GM21529 (cell line): Measurements from ENCODE around the gene NR1I2.
A peak's percentile ranks its signal among the peaks of the same experiment; 100 is the strongest.

Experiments used
- ATAC-seq: cut with Tn5 transposase; IDR thresholded peaks from one replicate; pipeline ENCODE4 v1.9.1; 2021; ENCODE audit not compliant: unreplicated experiment

The NR1I2 gene

DNA sequence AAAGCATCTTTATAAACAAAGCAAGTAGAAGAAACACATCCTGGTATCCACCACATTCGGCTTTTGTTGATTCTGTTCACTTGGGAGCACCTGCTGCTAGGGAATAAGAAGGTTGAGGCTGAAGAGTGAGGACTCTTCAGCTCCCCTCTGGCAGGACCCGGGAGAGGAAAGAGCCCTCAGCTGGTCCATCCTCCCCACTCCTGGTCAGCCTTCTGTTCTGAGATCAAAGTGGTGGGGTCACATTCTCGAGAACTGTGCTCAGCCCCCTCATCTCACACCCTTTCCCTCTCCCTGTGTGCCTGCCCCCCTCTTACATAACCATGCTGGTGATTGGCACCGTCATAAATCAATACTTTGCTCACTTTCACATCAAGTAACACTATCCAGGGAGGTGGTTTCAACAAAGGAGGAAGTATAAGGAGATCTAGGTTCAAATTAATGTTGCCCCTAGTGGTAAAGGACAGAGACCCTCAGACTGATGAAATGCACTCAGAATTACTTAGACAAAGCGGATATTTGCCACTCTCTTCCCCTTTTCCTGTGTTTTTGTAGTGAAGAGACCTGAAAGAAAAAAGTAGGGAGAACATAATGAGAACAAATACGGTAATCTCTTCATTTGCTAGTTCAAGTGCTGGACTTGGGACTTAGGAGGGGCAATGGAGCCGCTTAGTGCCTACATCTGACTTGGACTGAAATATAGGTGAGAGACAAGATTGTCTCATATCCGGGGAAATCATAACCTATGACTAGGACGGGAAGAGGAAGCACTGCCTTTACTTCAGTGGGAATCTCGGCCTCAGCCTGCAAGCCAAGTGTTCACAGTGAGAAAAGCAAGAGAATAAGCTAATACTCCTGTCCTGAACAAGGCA is at the start of gene NR1I2:
NR1I2 (plus strand) TSS at position 772 of the 869 bp plus-strand sequence.
- ATAC-seq, result no peak

DNA sequence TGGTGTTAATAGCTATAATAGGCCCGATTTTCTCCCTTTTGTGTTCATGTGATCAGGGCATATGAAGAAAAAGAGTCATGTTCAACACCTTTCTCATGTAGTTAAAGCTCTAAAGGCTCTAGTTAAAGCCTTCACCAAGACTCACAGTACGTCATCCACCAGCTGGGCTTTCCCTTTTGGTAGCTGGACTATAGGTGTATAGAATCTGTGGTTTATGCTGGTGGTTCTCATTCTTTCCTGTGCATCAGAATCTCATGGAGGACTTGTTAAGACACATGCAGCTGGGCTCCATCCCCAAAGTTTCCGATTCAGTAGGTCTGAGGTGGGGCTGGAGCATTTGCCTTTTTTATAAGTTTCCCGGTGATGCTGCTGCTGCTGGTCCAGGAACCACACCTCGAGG is 48.1 kb upstream of the NR1I2 start:
- no peak for ATAC-seq

DNA sequence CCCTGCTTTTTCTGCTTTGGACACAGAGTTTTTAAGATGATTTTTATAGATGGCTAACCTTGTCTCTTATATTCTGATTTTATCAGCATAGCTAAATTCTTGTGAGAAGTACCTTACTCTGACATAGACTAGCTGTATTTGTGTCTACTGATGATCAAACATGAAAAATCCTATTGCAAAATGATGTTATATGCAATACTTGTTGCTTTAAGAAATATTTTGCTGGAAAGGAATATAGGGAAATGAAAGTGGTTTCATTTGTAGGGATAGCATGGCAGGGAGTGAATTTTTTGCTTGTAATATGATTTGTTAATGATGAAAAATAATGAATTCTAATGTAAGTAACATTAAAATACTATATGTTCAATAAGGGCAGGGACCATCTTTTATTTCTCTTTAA is 43.2 kb upstream of the NR1I2 start:
- ATAC-seq, result no peak

DNA sequence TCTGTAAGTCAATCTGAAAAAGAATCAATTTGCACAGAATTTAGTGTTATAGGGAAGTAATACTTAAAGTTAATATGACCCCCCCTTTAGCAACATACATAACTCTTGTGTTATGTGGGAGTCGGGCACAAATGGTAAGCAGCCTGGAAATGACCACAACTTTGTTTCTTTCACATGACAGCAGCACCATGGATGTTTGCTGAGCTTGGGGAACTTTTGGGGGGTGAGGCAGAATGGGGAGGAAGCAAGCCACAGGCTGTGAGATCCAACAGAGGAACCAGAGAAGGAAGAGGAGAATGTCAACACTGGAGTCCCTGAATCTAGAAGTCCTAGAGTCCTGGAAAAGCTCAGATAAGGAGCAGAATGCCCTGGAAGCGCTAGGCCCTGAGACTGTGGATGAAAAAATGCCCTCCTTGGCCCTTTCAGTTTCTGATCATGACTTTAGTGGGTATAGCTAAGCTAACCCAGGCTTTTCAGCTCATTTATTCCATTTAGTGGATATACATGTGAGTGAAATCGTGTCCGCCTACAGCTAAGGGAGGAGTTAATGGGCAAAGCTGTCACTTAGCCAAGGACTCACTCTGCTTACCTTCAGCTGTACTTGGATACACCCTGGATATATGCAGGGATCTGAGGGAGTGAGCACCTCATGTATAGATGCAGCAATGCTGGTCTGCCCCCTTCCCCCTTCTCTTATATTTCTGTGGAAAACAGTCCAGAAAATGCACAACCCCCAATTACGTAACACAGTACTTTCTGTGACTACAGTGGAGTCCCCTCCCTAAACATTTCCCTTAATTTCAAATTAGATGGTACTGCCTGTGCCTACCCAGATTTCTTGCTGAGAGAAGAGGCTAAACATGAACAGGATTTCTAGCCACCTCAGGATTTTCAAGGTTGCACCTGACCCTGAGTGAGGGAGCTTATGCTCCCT is 40.0 kb upstream of the NR1I2 start:
- no peak for ATAC-seq

DNA sequence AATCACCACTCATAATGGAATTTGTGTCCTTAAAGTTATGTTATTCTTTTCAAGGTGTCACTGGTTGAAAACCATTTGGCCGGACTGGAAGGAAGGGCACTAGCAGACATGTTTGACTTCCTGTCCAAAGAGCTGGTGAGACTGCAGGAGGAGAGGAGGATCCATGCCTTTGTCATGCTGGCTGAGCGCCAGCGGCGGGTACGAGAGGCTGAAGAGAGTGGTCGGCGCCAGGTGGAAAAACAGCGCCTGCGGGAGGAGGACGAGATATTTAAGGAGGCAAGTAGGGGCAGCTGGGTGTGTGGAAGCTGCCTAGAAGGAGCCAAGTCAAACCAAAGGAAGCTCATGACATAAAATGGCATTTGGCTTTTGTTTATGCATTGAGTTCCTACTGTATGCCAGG is 38.0 kb upstream of the NR1I2 start:
- no peak for ATAC-seq

DNA sequence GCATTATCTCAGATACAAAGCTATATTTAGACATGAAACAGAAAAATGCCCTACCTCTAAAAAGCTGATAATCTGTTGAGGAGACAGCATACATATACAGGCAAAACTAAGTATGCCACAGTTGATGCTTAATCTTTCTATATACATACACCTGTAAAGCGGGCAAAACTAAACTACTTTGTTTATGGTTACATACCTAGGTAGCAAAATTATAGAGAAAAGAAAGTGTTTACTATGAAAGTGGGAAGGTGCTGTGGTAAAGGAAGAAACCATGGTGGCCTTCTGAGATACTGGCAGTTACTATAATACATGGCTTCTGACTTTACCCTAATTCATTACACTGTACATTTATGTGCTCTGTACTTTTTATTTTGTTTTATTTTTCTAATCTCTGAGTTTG is 36.0 kb upstream of the NR1I2 start:
- peak; percentile 56 for ATAC-seq

DNA sequence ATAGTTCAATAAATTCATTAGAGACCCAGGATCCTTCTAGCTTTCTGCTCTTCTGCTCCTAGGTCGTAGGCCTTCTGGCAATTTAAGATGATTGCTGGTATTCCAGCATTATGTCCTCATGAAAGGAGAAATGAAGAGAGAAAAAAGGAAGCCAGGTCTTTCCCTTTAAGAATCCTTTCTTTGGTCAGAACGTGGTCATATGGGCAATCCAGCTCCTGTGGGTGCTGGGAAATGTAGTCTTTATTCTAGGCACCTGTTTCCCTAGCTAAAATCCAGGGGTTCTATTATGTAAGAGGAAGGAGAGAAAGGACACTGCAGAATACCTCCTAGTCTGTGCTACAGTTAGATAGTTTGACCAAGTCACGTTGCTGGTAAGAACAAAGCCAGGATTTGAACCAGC is 35.5 kb upstream of the NR1I2 start:
- ATAC-seq, result no peak

DNA sequence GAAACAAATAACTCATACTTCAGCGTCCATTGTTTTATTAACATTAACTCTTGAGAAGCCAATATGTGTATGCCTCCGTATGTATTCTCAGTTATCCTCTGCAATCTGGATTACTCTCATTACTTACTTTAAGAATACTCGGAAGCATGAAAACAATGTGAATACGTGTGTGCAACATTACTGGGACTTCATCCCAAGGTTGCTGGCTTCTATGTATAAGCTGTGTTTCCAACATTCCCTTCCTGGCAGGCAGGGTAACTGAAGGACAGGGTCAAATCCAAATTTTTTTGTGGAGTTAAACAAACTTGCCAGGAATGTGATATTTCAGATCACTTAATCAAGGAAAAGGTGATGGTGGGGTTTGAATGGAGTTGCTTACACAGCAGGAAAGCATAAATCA is 34.5 kb upstream of the NR1I2 start:
- ATAC-seq, result no peak

DNA sequence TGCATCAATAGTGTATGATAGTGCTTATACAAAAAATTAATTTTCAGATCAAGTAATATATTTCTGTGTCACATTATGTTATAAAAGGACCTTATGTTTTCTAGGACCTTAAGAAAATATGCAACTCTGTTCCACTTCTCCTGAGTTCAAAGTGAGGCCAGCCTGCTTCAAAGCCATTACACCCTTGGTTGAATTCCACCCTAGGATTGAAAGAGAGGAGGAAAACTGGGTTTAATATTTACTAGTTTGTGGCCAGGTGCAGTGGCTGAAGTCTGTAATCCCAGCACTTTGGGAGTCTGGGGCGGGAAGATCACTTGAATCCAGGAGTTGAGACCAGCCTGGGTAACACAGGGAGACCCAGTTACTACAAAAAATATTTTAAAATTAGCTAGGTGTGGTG is 32.9 kb upstream of the NR1I2 start:
- ATAC-seq, result no peak

DNA sequence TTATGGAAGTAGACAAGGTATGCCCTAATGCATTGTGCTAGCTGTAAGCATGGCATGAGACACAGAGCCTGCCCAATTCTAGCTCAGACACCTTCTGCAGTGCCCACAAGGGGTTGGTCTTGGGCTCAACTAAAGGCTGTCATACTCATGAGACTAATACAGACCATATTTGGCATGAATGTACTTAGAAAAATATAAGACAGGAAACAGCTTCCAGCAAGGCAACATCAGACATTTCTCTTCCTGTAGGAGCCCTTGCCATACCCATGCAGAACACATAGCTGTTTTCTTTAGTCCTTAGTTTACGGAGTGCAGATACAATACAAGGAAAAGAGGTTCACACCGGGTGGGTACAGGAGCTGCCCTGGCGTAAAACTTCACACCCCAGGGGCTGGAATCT is 30.5 kb upstream of the NR1I2 start:
- ATAC-seq, result no peak

DNA sequence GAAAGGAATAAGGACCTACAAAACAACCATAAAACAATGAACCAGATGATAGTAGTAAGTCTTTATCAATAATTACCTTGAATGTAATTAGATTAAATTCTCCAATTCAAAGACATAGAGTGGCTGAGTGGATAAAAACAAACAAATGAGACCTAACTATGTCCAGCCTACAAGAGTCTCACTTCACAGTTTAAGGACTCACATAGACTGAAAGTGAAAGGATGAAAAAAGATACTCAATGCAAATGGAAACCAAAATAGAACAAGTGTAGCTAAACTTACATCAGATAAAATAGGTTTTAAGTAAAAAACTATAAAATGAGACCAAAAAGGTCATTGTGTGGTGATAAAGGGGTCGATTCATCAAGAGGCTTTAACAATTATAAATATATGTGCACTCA is 21.9 kb upstream of the NR1I2 start:
- ATAC-seq, result peak; percentile 87

DNA sequence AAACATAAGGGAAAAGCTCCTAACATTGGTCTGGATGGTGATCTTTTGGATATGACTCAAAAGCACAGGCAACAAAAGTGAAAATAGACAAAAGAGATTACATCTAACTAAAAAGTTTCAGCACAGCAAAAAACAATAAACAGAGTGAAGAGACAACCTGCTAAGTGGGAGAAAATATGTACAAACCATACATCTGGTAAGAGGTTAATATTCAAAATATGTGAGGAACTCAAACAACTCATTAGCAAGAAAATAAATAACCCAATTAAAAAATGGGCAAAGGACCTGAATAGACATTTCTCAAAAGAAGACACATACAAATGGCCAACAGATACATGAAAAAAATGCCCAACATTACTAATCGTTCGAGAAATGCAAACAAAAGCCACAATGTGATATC is 19.0 kb upstream of the NR1I2 start:
- no peak for ATAC-seq

DNA sequence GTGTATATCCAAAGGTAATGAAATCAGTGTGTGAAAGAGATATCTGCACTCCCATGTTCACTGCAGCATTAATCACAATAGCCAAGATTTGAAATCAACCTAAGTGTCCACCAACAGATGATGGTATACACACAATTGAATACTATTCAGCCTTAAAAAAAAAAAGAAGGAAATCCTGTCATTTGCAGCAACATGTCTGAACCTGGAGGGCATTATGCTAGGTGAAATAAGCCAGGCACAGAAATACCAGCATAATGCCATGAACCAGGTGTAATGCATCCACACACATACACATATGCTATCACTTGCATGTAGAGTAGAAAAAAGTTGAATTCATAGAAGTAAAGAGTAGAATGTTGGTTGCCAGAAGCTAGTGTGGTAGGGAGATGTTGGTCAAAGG is 18.4 kb upstream of the NR1I2 start:
- no peak for ATAC-seq

DNA sequence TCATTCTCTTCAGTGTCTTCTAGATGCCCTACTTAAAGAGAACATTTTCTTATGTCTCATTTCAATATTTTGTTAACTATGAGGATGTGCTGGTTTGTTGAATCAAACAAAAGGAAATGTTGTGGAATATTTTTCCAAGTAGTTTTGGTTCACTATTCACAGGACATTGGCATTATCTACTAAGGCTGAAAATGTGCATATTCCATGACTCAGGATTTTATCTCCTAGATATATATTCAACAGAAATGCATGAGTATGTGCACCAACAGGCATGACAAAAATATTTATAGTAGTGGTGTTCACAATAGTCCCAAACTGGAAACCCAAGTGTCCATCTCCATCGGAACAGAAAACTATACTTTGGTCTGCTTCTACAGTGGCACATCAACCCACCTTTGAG is 16.7 kb upstream of the NR1I2 start:
- no peak for ATAC-seq

DNA sequence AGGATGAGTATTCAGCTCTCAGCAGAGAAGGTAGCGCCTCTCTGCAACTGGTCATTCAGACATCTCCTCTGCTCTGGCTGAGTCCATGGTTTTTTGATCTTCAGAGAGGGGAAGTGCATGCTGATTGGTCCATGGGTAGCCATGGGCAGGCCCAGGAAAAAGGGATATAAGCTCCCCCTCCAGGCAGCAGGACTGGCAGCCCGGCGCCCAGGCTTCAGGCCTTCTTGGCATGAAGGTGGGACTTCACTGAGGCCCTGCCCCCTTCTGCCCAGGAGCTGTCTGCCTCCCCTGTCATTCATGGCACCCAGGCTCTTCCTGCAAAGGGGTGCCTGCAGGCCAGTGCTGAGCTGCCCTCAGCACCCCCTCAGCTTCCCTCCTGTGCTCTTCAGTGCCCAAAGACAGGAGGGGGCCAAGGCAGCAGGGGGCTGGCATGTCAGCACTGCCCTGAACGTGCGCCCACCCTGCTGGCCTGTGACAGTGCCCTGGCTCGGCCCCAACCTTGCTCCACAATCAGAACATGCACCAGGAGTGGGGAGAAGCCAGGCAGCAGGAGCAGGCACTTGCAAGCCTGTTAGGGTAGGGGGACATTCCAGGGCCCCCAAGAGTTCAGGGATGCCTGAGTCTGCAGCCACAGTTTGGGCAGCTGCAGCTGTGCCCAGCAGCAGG is 13.8 kb upstream of the NR1I2 start:
- no peak for ATAC-seq

DNA sequence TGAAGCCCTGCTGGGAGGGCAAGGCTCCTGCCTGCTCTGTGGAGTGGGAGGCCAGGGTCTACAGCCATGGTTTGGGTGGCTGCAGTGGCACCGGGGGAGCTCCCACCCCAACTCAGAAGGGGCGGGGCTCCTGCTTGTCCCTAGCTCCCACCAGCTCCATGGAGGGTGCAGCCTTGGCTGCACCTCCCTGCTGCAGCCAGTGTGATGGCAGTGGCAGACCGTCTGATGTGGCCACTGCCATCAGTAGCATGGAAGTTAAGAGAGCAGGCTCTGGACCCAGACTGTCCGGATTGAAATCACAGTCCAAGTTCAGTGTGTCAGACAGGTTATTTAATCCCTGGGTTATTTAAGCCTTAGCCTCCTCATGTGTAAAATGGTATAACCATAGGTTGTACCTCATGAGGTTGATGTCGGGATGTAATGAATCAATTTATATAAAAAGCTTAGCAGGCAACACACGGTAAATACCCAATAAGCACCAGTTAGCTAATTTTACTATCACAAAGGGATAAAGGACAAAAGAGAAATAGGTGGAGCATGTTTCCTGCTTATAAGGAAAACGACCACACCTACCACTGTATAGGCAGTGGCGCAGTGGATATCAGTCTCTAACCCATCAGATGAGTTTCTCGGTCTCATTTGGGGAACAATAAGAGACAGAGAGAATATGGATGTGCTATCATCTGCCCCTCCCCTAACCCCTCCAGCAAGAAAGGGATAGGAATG is 13.1 kb upstream of the NR1I2 start:
- ATAC-seq, result no peak

DNA sequence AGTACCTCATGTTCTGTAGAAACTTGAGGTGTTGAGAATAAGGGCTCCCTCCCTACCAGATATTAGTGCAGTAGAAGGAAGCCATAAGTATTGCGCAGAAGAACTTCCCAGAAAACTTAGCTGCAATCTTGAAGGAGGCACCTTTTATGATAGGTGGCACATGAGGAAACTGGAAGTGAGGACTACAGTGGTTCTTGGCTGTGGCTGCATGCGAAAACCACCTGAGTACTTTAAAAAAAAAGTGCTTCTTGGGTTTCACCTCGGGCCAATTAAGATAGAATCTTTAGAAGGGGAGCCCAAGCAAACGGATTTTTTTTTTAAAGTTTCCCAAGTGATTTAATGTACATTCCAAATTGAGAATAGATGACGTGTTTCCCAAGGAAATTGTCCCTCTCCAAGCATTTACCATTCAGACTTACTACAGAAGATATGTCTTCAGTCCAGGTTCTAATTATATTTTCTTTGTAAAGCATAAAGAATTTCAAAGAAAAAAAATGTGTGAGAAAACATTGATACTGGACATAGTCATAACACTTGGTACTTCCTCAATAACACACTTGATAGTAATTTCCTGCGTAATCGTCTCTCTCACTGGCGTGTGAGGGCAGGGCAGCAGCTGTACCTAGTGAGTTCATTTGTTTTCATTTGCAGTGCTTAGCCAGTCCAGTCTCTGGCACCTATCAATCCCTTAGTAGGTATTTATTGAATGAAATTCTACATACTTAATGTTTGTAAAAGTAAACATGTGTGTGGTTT is 12.3 kb upstream of the NR1I2 start:
- ATAC-seq, result no peak

DNA sequence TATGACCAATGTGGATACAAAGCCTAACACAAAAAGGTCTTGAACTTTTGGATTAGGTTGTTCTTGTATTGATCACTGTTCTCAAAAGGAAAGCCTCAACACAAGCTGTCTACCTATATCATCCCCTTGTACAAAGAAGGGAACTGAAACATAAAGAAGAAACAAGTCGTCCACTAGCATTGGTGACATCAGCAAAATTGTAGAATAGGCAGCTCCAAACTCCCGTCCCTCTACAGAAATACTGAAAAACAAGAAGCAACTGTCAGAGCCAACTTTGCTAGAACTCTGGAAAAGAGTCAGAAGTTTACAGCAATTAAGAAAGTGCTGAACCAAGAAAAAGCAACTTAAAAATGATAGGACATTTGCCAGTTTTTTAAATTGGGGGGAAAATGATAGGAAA is 7.5 kb upstream of the NR1I2 start:
- peak; percentile 94 for ATAC-seq

DNA sequence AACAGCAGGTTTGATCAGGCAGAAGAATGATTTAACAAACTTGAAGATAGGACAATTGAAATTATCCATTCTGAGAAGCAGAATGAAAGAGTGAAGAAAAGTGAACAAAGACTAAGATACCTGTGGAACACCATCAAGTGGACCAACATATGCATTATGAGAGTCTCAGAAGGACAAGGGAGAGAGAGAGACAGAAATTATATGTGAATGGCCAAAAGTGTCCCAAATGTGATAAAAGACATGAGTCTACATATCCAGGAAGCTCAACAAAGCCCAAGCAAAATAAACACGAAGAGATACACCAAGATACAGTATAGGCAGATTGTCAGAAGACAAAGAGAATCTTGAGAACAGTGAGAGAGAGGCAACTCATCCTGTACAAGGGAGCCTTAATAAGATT is 5.6 kb upstream of the NR1I2 start:
- no peak for ATAC-seq

DNA sequence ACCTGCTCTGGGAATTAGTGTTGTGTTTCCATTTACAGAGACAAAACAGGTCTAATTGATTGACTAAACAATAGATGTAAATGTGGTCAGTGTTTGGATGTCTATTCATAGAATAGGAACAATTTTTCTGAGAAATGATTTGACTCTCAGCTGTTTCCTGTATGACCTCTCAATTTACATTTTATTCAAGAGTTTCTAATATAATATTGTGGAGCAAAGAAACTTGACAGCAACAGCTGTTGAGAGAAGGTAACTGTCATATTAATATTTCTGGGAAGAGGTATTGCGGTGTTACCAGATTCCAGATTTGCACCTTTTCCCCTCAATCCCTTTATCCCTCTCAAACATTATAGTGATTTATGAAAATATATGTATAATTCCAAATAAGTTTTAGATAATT is 3.7 kb upstream of the NR1I2 start:
- ATAC-seq, result no peak
